K562 (cell line): Measurements from ENCODE around the gene WHAMM. TPM values are rescaled to one million over a fixed set of nuclear protein-coding genes. Genes with fewer than 3 reads are reported as not detected.

Source experiments
- ATAC-seq: fragments of 200-7000 bp; cut with Tn5 transposase; 3 replicates; pipeline ENCODE4 v1.9.1; 2020; ENCODE audit warnings: moderate library complexity
- BruUV-seq: library from RNA; stranded (reverse); fragments of 400-500 nt; replicated peaks from 2 replicates; lab custom pipeline; 2021; lab: Mats Ljungman, UMichigan
- CTCF ChIA-PET: fragments of 300-600 bp; formaldehyde crosslinking; extraction: SDS; loops from one replicate; lab custom pipeline; 2021; ENCODE audit warnings: low intra/inter-chr PET ratio; lab: Yijun Ruan, JAX
- POLR2A ChIA-PET: fragments of 300-600, 350-650 bp; sonication (Branson Sonifier 250); formaldehyde crosslinking; extraction: SDS; loops from one replicate; lab custom pipeline; 2021; ENCODE audit warnings: antibody characterized with exemption, inconsistent platforms; lab: Yijun Ruan, JAX
- DNase-seq, 4 experiments: peaks; one replicate each; pipeline versions ENCODE4 v3.0.0 to v3.0.0-alpha.2; 2011 to 2018; ENCODE audit warnings: low spot score in 3 of 4, mixed read lengths in 3 of 4; ENCODE audit errors: extremely low read depth in 1 of 4
- FAIRE-seq: peaks from 2 replicates; lab custom pipeline; 2011; peaks lifted over from hg19 to GRCh38; lab: Jason Lieb, UNC
- H2AFZ ChIP-seq: 2 replicates; pipeline ENCODE4 v1.6.0; 2011; ENCODE audit warnings: low read depth, low read length, control low read depth, inconsistent platforms
- H3K27ac ChIP-seq: fragments of 200-600 bp; 3 replicates; pipeline ENCODE4 v1.8.0; 2011; ENCODE audit warnings: low read depth, mild to moderate bottlenecking, control low read depth, inconsistent platforms, low read length, moderate library complexity, mixed read lengths; ENCODE audit errors: extremely low read depth
- H3K27me3 ChIP-seq, 2 experiments: fragments of 300-600 bp in 1 of 2; 2 replicates in 1 of 2; 3 replicates in 1 of 2; pipeline versions ENCODE4 v1.6.0 to v1.8.0; 2011; ENCODE audit warnings: inconsistent platforms in 2 of 2, low read length in 2 of 2, mild to moderate bottlenecking in 1 of 2, mixed read lengths in 1 of 2, moderate library complexity in 1 of 2; ENCODE audit not compliant: control insufficient read depth in 2 of 2, insufficient read depth in 2 of 2
- H3K36me3 ChIP-seq: fragments of 300-600 bp; 3 replicates; pipeline ENCODE4 v1.8.0; 2011; ENCODE audit warnings: mild to moderate bottlenecking, low read length, inconsistent platforms; ENCODE audit not compliant: control insufficient read depth, insufficient read depth
- H3K4me1 ChIP-seq, 2 experiments: fragments of 200-600 bp in 1 of 2; replicated peaks in 1 of 2; 2 replicates in 1 of 2; 3 replicates in 1 of 2; pipeline versions ENCODE4 v1.5.1 to v1.8.0; 2011; ENCODE audit warnings: inconsistent platforms in 2 of 2, low read length in 2 of 2, mild to moderate bottlenecking in 1 of 2, mixed read lengths in 1 of 2, moderate library complexity in 1 of 2; ENCODE audit not compliant: control insufficient read depth in 2 of 2, insufficient read depth in 2 of 2
- H3K4me2 ChIP-seq: 2 replicates; pipeline ENCODE4 v1.6.1; 2011; ENCODE audit warnings: low read length, control low read depth, inconsistent platforms, mixed read lengths; ENCODE audit not compliant: insufficient read depth
- H3K4me3 ChIP-seq: fragments of 200-600 bp; sonication (generic), shearing (Covaris generic); 2 replicates; pipeline ENCODE4 v1.5.1; 2016; ENCODE audit warnings: control low read depth, inconsistent platforms
- H3K79me2 ChIP-seq: fragments of 200-600 bp; 3 replicates; pipeline ENCODE4 v1.8.0; 2011; ENCODE audit warnings: low read length, inconsistent platforms; ENCODE audit not compliant: control insufficient read depth, insufficient read depth
- H3K9ac ChIP-seq, 2 experiments: 2 replicates each; pipeline versions ENCODE4 v1.6.0 to v1.6.1; 2011; ENCODE audit warnings: low read depth in 2 of 2, low read length in 2 of 2, control low read depth in 1 of 2, inconsistent platforms in 1 of 2, mild to moderate bottlenecking in 1 of 2, mixed read lengths in 1 of 2; ENCODE audit not compliant: insufficient read depth in 1 of 2
- H3K9me1 ChIP-seq: one replicate; pipeline ENCODE4 v1.6.0; 2011; ENCODE audit warnings: inconsistent platforms, mild to moderate bottlenecking, low read length, moderate library complexity; ENCODE audit not compliant: control insufficient read depth, insufficient read depth
- H3K9me3 ChIP-seq: replicated peaks from 2 replicates; pipeline ENCODE4 v1.5.1; 2011; ENCODE audit warnings: low read depth, low read length, inconsistent platforms; ENCODE audit not compliant: control insufficient read depth, insufficient read depth
- H4K20me1 ChIP-seq: replicated peaks from 2 replicates; pipeline ENCODE4 v1.6.1; 2011; ENCODE audit warnings: low read length, inconsistent platforms, mixed read lengths; ENCODE audit not compliant: control insufficient read depth, insufficient read depth
- ETV5 ChIP-seq: sonication (generic); formaldehyde crosslinking; IDR thresholded peaks from 2 replicates; pipeline ENCODE4 v1.4.0; 2020; ENCODE audit warnings: low read depth, mild to moderate bottlenecking, missing genetic modification reagents
- SIX5 ChIP-seq, 2 experiments: IDR thresholded peaks; 2 replicates each; pipeline ENCODE4 v1.6.1; 2011; ENCODE audit warnings: low read length in 2 of 2, borderline replicate concordance in 1 of 2, low read depth in 1 of 2, mild to moderate bottlenecking in 1 of 2, moderate library complexity in 1 of 2; ENCODE audit not compliant: insufficient read depth in 1 of 2
- WGBS: fragments of 100-300 bp; shearing (Covaris generic); methylation state at CpG from one replicate; pipeline ENCODE4 v1.1.6; 2016; ENCODE audit warnings: low coverage, mixed read lengths; ENCODE audit not compliant: insufficient coverage; ENCODE audit errors: missing lambda C conversion rate; 5-methylcytosine and 5-hydroxymethylcytosine counted together
- in situ Hi-C: fragments of 300-500 bp; cut with MboI; formaldehyde crosslinking; loops from 4 replicates; pipeline ENCODE4 v1.15.0; 2018; ENCODE audit warnings: inconsistent platforms, mixed read lengths
- intact Hi-C: fragments of 100-400 bp; cut with micrococcal nuclease; formaldehyde crosslinking; loops from 2 replicates; pipeline ENCODE4 v1.14.2; 2022
- polyA plus RNA-seq, 8 experiments: library from polyadenylated mRNA; depleted of rRNA in 4 of 8; stranded (reverse) in 5 of 8; unstranded in 3 of 8; fragments of >200 nt; fragmentation: Nextera tagmentation in 2 of 8; fragmentation: Illumina TruSeq in 1 of 8; extraction: Ambion mirVana in 2 of 8; extraction: Trizol in 1 of 8; gene quantifications; 2 replicates each; pipeline versions ENCODE4 v1.2.1 to v1.2.3, GENCODE V29; 2011 to 2014; ENCODE audit warnings: inconsistent platforms in 1 of 8, missing spikeins in 1 of 8
- total RNA-seq, 7 experiments: library from RNA; depleted of rRNA in 6 of 7; stranded (reverse); fragments of >200 nt in 6 of 7; fragmentation: Illumina TruSeq in 2 of 7; extraction: Trizol in 2 of 7; gene quantifications; 2 replicates each; pipeline versions ENCODE4 v1.2.1 to v1.2.3, GENCODE V29; 2011 to 2021; ENCODE audit warnings: low replicate concordance in 1 of 7
- TF ChIP-seq, protein P1 (sequence below): sonication (generic); formaldehyde crosslinking; IDR thresholded peaks from 2 replicates; pipeline ENCODE4 v1.8.1; 2023; ENCODE audit warnings: mild to moderate bottlenecking, missing genetic modification reagents, moderate library complexity

WHAMM gene
- total and polyA plus RNA-seq, 9 of the 15 experiments (the other 6 are each of a cell fraction or from before 2014, with no cell fraction given) = 2.0 to 4.8 (median 3.6) TPM

- no peak for TF ChIP-seq SIX5 (IDR thresholded peaks at IDR 0.05; ENCODE audit: borderline replicate concordance in 1 of 2, insufficient read depth in 1 of 2, low read depth in 1 of 2, low read length in 2 of 2)
These were observed 47.2 kb downstream of the WHAMM start (continued) for GRCh38 chr15:82856397-82857170.

GRCh38 chr15:82858932-82859331, 49.5 kb downstream of the WHAMM start:
- ChIA-PET CTCF (no interaction called here), POLR2A (no interaction called here)
- FAIRE-seq (no peak), DNase-seq (no peak), ATAC-seq (no peak)
- Histone ChIP-seq H3K4me1 (peaks cover 8 to 10% of the 10 kb centered on the region in 2 experiments), H3K9me3 (no peaks in the 10 kb centered on the region), H3K36me3 (no peaks in the 10 kb centered on the region), H3K4me3 (no peak overlapping the region), H4K20me1 (no peaks in the 10 kb centered on the region), H2AFZ (no peak overlapping the region), H3K9me1 (no peaks in the 10 kb centered on the region), H3K9ac (no peak overlapping the region), H3K27me3 (peaks cover 7 to 15% of the 10 kb centered on the region in 2 experiments; a peak in 4 of 5 replicates), H3K27ac (no peak overlapping the region), H3K4me2 (no peak overlapping the region), H3K79me2 (no peaks in the 10 kb centered on the region)
- TF ChIP-seq ETV5 (CRISPR knock-in tag) = no peak
- TF ChIP-seq, protein P1, sequence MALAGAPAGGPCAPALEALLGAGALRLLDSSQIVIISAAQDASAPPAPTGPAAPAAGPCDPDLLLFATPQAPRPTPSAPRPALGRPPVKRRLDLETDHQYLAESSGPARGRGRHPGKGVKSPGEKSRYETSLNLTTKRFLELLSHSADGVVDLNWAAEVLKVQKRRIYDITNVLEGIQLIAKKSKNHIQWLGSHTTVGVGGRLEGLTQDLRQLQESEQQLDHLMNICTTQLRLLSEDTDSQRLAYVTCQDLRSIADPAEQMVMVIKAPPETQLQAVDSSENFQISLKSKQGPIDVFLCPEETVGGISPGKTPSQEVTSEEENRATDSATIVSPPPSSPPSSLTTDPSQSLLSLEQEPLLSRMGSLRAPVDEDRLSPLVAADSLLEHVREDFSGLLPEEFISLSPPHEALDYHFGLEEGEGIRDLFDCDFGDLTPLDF (CRISPR knock-in tag) = no peak
- in situ Hi-C loops = loop anchor here (10.0 kb wide), 1 partner anchor 126 kb away; the partner anchor contains the start of gene RAMAC
- intact Hi-C loops = no loop called here
- no TSS peak for BruUV-seq
- 34% methylated on average over 11 of the region's 11 CpGs for WGBS
